ENCODE results near the gene DNAJB5.

DNAJB5 gene

DNA sequence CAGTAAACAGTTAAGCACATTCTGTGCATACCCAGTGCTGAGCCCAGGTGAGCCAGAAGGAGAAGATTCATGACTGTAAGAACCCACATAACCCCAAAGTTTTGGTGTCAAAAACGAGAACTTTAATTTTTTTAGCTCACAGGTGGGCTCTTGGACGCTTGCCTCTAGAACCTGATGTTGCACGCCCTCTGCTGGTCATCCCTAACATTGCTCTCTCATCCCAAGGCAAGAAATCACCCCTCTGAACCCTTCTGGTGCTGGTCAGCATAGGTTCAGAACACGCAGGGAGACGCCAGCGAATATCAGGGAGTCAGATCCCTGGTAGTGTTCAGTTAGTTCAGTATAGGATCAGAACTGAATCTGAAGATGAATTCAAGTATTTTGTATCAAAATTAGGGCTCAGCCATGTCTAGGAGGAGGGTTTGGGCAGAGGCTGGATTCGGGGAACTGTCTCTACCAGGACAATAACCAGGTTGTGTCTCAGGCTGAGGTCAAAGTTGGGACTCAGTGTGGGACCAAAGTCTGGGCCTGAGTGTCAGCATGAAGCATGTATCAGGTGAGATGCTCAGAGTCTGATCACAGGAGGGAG, 4.1 kb upstream of the DNAJB5 start:
- DNase-seq = peak; percentile 73 to 81

DNA sequence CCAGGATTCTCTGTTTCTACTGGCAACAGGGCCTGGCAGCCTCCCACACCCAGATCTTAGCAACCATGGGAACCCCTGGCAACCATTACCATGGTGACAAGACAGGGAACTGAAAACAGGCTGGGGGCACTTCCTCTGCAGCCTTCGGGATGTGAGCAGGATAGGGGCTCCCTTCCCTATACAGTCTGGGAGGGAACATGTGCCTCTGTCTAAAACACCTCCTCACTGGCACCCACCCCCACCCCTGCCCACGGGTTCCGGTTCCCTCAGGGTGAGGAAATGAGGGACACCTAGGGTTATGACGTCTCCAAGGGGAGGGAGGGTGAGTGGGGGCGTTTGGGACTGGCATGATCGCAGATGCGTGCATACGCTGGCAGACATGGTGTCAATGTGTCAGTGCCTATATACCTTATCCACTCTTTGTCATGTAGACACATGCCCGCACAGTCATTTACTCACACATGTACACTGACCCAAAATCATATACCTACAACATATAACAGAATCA, 3.0 kb upstream of the DNAJB5 start:
- peak; percentile 43 to 49 for DNase-seq

DNA sequence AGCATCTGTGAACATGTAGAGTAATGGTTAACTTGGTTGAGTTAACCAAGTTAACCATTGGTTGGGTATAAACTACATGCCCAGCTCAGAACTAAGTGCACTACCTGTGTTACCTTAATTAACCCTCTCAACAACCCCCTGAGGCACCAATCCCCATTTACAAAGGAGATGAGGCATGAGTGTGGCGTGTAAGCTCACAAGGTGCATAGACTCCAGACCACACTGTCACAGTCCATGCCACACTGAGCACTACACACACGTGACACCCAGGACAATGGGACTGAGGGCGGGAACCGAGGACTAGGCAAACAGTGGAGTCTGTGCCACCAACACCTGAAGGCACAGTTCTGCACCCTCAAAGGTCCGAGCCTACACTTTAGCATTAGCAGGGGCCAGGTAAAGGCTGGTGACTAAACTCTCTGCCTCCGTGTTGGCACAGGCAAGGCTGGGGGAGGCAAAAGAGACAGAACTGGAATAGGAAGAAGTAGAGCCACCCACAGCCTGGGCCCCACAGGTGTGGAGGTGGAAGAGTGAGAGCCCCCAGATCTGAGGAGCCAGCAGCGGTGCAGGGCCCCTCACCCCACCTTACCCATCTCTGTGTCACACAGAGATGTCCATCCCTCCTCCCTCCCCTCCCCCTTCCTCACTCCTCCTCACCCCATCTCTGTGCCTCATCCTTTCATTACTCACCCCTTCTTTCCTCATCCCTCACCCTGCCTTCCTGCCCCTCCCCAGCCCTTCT, 2.2 kb upstream of the DNAJB5 start:
- peak in 1 of 2 experiments; percentile 21 for DNase-seq

DNA sequence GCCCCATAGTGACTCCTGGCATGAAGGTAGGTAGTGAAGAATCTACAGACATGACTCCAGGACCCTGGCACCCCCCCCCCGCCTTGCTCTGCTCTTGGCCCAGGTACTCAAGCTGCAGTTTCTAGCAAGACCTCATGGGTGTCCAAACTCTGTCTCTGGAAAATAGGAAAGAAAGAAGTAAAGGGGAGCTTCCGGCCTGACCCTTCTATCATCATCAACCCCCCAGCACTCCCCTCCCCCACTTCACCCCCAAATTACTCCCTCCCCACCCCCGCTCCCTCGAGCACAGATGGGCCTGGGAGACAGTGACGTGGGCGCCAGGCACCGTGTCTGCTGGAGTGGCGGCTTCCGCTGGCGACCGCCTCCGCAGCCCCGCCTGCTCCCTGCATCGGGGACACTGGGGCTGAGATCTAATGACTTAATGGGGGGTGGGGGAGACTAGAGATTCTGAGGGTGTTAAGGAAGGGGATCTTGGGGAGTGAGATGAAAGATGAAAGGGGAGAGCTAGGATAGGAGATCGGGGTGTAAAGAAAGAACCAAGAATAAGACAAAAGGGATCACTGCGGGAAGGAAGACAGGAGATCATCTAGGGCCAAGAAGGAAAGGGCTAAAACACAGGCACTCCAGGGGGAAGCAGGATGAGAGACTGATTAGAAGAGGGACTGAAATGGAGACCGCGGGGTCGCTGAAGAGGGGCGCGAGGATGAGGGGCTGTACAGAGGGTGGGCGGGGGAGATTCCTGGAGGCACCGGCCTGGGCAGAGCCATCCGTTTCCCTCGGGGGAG, 1.1 kb upstream of the DNAJB5 start:
- peak; percentile 46 to 53 for DNase-seq

DNA sequence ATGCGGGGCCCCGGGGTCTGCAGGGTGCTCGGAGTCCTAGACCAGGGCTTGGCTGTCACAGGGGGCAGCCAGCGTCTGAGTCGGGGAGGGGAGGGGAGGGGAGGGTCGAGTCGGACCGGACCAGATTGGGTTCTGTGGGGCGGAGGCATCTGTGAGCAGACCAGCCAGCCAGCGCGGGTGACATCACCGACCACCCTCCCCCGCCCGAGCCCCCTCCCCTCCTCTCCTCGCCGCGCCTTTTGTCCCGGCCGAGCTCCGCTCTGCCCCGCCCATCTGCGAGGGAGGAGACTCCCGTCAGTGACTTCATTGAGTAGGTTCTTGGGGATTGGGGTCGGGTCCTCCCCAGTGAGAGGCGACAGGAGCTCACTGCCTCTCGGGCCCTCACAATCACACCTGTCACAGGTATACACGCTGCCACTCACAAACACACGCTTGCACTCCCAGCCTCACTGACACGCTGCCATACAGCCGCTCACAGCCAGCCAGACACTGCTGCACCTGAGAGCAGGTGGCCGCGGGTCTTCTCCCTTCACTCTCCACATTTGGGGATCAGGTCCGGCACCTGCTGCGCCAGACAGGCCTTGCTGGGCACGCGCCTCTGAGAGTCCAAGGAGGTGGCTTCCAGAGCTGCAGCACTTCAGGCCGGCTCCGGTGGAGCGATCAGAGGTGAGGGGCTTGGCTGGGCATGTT, 546 bp downstream of the DNAJB5 start:
- DNase-seq = peak; percentile 45 to 49

DNA sequence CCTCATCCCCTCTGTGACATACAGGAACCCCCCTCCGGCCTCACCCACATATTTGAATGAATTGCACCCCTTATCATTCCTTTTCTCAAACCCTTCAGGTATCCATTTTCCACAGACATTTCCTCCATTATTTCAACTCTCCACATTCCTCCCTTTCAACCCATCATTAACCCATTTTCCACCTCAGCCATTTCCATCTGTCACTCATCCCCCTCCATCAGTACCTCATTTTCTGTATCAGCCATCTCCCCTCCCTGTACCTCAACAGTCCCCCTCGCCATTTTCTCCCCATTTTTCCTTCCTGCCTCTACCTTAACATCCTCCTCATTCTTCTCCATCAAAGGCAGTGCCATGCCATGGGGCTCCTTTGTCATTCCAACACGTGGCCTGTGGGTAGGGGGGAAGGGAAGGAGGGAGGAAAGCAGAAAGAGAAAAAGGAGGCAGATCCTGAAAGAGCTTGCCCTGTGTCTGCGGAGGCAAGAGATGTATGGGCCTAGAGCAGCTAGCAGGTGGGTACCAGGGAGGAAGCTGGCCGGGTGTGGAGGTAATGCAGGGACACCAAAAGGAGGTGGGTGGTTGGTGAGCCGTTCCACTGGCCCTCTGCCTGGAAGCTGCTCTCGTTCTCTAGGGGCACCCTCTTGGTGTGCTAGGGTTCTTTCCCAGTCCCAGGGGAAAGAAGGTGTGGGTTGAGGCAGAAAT, 1.5 kb downstream of the DNAJB5 start:
- no peak for DNase-seq

DNA sequence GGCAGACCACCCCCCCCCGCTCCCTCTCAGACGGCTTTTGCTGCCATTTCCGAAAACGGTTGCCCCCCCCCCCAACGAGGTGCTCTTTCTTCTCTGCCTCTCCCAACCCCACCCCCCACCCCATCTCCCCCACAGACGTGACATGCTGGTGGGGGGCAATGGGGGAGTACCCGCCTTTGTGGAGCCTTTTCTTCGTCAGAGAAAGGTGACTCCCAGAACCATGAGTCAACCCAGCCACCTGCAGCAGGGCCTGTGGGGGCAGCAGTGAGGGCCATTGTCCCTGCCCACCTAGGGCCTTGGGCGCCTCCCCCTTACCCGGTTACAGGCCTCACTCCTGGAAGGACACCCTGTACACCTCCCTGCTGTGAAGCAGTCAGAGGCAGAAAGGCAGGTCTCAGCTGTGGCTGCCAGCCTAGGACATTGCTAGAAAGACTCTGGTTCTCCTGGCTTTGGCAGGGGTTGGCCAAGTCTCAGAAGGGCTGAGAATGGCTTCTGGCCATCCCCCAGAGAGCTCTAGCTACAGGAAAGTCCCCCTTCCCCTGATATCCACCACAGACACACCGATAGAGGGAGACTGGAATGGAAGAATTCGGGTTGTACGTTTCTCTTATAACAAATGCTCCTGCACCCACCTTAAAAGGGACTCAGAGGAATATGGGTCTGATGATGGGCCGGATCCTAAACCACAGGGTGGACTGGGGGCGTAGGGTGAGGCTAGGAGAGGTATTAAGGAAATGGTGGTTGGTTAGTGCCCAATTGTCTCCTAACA, 2.2 kb downstream of the DNAJB5 start:
- DNase-seq = peak; percentile 34 to 48

DNA sequence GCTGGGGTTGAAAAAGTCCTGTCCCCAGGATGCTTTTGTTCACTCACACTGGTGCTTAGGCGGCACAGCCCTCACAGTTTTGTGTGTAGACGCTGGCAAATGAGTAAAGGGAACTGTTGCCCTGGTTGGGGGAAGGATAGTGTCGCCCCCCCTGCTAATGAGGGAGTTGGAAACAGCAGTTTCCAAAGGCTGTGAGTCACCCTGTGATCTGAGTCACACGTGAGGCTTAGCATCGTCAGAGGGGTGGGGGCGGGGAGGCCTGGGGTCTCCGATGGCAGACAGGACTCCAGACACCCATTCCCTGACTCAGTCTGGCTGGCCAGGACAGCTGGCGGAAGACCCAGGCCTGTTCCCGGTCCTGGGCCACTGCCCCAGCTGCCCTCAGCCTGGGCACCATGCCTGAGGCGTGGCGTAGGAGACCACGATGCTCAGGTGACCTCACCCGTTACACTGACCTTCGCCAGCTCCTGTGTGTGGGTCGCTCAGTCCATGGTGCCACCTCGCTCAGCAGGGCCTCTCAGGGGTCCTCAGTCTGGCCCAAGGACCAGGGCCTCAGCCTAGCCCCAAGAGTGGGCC, 2.9 kb downstream of the DNAJB5 start:
- peak; percentile 62 to 72 for DNase-seq

DNA sequence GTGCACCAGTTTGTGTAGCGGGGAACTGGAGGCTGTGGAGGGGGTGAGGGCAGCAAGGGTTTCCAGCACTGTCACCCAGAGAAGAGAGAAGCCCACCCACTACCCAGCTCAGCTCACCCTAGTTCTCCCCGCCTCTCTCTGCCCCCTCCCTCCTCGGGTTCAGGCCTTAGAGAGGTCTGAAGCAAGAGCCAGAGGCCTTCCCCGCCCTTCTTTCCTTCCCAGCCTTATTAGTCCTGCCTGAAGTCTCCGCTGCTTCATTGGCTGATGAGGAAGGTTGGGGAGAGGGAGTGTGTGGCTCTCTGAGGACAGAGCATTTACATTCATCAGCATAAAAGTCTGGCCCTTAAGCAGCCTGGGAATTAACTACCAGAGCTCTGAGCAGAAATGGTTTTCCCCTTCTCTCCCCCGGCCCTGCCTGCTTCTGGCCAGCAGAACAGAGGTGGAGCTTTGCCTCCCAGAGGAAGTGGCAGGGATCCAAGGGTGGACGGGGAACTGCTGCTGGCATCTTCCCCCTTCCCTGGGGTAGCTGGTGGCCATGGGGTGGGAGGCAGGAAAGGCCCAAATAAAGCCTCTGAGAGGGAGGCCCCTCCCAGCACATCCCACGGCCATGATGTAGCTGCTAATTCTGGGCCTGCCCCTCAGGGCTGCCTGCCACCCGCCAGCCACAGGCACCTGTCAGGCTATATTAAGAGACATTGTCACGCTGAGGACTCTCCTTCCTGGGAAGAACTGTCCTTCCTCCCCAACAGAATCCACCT, 4.1 kb downstream of the DNAJB5 start:
- DNase-seq = peak; percentile 18 to 36

DNA sequence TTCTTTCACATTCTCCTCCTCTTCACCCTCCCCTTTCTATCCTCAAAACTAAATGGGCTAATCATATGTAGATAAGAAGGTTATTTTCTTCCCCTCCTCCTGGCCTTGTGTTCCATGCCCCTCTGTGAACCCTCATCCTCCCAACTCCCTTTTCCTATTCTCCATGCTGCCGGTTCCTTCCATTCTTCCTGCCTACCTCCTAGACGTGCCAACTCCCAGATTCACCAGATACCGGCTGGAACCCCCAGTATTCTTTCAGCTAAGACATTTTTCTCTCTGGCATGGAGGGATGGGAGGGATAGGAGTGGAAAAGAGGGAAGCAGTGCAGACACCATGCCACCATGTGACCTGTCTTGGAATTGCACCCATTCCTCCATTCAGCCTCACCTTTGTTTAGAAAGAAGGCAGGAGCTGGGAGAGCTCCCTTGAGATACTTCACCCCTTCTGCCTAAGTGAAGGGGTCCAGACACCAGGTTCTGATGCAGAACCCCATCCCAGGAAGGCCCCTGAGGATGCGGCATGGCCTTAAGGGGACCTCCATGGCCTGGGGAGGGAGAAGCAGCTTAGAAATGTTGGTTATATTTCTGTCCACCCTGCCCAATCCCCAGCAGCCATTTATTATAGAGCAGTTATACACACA, 4.8 kb downstream of the DNAJB5 start:
- peak in 1 of 2 experiments; percentile 11 for DNase-seq

DNA sequence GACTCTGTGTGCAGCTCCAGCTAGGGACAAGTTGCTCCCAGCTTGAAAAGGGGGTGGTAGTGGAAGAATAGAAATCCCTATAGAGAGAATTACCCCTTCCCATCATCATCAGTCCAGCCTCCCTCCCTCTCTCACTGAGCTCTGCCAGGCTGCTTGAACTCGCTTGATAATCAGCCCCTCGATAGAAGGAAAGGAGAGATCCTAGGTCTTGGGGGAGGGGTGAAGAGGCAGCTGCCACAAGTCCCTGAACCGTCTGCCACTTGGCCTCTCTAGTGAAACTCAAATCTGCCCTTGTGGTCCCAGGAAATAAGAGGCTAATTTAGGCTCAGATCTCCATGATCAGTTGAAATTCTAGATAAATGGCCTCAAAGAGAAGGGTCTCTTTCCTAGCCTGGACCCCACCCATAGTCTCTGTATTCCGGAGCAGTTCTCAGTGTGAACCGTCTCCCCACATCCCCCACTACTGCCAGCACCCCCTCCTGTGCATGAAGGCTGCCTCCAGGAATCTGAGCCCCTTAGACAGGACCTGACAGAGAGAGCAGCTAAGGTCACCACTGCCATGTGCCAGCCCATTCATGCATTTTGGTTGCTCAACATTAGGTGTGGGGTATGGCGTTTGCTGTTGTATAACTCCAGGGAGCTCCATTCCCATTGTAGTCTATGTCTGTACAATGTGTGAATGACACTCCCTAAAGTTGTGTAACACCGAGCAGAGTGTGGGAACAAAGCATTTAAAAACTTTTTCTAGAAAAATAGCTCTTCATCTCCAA, 5.5 kb downstream of the DNAJB5 start:
- DNase-seq = no peak

DNA sequence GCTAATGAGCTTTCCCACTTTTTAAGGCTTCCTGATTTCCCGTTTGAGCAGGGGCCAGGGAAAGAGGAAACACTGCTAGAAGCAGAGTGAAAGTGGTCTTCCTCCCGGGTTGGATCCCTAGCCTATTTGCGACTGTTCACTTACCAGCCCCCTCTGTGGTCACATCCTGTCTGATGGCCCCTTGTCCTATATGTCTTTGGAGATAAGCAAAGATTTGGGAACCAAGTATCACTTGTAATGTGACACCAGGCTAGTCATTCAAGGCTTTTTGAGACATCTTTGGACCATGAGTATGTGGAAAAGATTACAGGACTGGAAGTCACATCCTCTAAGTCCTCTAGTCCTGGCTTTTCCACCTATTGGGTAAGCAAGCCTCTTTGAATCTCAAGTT, 6.1 kb downstream of the DNAJB5 start:
- DNase-seq = no peak

DNA sequence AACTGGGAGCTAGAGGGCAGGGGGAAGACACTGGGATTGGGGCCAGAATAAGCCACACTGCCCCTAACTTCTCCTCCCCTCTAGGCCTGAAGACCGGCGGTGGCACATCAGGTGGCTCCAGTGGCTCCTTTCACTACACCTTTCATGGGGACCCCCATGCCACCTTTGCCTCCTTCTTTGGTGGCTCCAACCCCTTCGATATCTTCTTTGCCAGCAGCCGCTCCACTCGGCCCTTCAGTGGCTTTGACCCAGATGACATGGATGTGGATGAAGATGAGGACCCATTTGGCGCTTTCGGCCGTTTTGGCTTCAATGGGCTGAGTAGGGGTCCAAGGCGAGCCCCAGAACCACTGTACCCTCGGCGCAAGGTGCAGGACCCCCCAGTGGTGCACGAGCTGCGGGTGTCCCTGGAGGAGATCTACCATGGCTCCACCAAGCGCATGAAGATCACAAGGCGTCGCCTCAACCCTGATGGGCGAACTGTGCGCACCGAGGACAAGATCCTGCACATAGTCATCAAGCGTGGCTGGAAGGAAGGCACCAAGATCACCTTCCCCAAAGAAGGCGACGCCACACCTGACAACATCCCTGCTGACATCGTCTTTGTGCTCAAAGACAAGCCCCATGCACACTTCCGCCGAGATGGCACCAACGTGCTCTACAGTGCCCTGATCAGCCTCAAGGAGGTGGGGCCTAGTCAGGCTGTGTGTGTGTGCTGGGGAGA, 6.8 kb downstream of the DNAJB5 start:
- DNase-seq = no peak

DNA sequence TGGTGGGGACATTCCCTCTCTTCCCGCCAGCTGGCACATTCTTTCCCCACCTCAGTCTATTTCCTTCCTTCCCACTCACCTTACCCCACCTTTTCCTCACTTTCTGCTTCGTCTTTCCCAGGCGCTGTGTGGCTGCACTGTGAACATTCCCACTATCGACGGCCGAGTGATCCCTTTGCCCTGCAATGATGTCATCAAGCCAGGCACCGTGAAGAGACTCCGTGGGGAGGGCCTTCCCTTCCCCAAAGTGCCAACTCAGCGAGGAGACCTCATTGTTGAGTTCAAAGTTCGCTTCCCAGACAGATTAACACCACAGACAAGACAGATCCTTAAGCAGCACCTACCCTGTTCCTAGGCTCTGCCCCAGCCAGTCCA, 7.3 kb downstream of the DNAJB5 start:
- no peak for DNase-seq

DNA sequence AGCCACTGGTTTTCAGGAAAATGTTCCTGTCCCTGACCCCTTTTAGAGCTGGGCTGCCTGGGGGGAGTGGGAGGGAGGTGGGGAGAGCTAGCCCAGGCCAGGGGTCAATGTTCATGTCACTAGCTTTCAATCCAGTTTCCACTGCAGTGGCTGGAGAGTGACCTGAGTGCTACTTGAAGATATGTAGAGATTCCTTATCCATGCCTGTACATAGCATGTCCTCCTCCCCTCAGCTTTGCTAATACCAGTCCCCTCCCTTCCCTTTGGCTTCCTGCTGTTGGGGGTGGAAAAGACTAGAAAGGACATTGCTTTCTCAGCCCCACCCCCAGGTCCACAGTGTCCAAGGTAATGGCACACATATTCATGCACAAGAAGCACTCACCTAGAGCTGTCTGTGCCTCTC, 7.8 kb downstream of the DNAJB5 start:
- no peak for DNase-seq

DNA sequence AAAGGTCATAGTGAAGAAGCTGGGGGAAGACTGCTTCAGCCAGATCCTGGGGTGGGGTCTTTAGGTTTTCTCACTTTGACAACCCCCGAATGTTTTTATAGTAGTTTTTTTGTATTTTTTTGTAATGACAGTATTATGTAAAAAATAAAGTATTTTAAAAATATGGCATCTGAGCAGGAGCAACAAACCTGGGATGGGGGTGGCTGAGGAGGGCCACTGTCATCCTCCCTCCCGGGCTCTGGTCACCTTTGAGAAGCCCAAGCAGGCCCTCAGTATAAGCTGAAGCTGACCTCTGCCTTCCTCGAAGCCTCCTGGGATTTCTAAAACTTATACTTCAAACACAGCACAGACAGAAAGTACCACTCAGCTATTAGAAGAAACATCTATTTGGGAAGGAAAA, 8.7 kb downstream of the DNAJB5 start:
- no peak for DNase-seq

DNA sequence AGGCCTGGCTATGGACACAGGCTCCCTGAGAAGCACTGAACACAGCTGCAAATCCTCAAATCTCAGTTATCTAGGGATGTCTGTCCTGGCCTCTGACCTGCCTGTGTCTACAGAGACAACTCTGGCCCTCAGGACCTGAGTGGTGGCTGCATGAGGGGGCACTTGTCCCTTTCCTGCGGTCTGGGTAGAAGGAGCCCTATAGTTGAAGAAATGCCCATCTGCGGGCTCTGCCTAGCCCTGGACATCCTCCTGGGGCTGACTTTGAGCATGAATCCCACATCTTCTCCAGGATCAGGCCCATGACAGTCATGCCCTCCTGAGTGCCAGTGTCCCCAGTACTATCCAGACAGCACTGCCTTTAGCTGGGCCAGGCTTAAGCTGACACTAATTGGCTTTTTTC, 10.0 kb downstream of the DNAJB5 start:
- no peak for DNase-seq

DNA sequence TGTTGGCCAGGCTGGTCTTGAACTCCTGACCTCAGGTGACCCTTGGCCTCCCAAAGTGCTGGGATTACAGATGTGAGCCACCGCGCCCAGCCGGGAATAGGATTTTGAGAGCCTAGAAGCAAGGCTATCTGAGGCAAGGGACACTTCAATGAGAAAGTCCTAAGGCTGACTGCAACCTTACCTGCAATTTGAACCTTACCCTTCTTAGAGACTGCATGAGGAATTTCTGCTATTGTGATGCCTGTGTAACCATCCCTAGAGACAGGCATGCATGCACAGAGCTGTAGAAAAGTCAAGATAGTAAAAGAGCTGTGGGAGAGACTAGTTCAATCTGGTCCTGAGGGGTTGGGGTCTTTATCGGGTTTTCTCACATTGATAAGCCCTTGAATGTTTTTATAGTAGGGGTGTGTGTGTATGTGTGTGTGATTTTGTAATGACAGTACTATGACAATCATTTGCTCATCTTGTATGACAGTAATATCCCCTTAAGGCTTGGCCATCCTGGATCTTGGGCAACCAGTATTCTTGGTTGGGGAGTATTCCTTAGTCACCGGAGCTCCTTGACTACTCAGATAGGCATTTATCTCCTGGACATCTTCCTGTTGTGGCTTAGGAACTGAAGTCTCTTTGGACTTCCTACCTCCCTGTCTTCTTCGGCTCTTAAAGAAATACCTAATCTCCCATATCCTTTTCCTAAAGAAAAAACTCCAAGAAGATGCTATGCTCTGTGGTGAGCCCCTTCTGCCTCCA, 11.2 kb downstream of the DNAJB5 start:
- no peak for DNase-seq
